Natural killer cell (primary cell): ENCODE results near the gene INAVA. TPM values are rescaled to one million over a fixed set of nuclear protein-coding genes. Genes with fewer than 3 reads are reported as not detected.
A peak's percentile ranks its signal among the peaks of the same experiment; 100 is the strongest.
"Not testable (repeated sequence)": the region's sequence is repeated elsewhere in the genome, so short reads cannot be mapped to it uniquely, and the experiment has no call there.

ENCODE experiments used
- ATAC-seq, 3 donors: fragments of 150-1000 bp in 2 of 3; fragments of 200-7000 bp in 1 of 3; cut with Tn5 transposase; 1 replicate in 1 of 3; 2 replicates in 2 of 3; pipeline ENCODE4 v1.10.0; 2021; ENCODE audit warnings: mild to moderate bottlenecking in 2 of 3, moderate library complexity in 2 of 3
- DNase-seq, 2 donors: peaks; one replicate each; pipeline versions ENCODE4 v3.0.0 to v3.0.0-alpha.2; 2013 to 2021; ENCODE audit warnings: mixed read lengths in 1 of 2
- H3K27ac ChIP-seq: one replicate; pipeline ENCODE4 v1.5.1; 2013; ENCODE audit warnings: mild to moderate bottlenecking, low read length
- H3K27me3 ChIP-seq: one replicate; pipeline ENCODE4 v1.6.1; 2013; ENCODE audit warnings: low read length; ENCODE audit not compliant: control insufficient read depth, insufficient read depth
- H3K36me3 ChIP-seq: one replicate; pipeline ENCODE4 v1.6.1; 2013; ENCODE audit warnings: low read length; ENCODE audit not compliant: control insufficient read depth, insufficient read depth
- H3K4me1 ChIP-seq: one replicate; pipeline ENCODE4 v1.6.1; 2013; ENCODE audit warnings: low read length; ENCODE audit not compliant: control insufficient read depth, insufficient read depth
- H3K4me3 ChIP-seq: one replicate; pipeline ENCODE4 v1.5.1; 2013; ENCODE audit warnings: low read length
- H3K9me3 ChIP-seq: one replicate; pipeline ENCODE4 v1.6.1; 2013; ENCODE audit warnings: low read length; ENCODE audit not compliant: control insufficient read depth, insufficient read depth
- H3K27ac Mint-ChIP-seq, 2 donors: one replicate each; pipeline ENCODE4 v1.8.0; 2022; ENCODE audit warnings: mild to moderate bottlenecking in 2 of 2, mixed read lengths in 2 of 2, moderate library complexity in 1 of 2
- H3K27me3 Mint-ChIP-seq, 2 donors: one replicate each; pipeline ENCODE4 v1.8.0; 2022; ENCODE audit warnings: low read depth in 2 of 2, mixed read lengths in 2 of 2
- H3K36me3 Mint-ChIP-seq: one replicate; pipeline ENCODE4 v1.8.0; 2022; ENCODE audit warnings: mixed read lengths
- H3K4me1 Mint-ChIP-seq, 2 donors: one replicate each; pipeline ENCODE4 v1.8.0; 2022; ENCODE audit warnings: mixed read lengths in 2 of 2
- H3K4me3 Mint-ChIP-seq: one replicate; pipeline ENCODE4 v1.8.0; 2022; ENCODE audit warnings: mild to moderate bottlenecking, moderate library complexity, mixed read lengths
- H3K9me3 Mint-ChIP-seq, 2 donors: one replicate each; pipeline ENCODE4 v1.8.0; 2022; ENCODE audit warnings: mixed read lengths in 2 of 2
- CTCF ChIP-seq: fragments of 200-600 bp; IDR thresholded peaks from one replicate; pipeline ENCODE4 v1.8.0; 2022; ENCODE audit warnings: antibody characterized with exemption
- WGBS: methylation state at CpG from one replicate; pipeline ENCODE4 v1.1.7; 2013; ENCODE audit warnings: missing lambda C conversion rate; ENCODE audit not compliant: insufficient coverage; 5-methylcytosine and 5-hydroxymethylcytosine counted together
- intact Hi-C: fragments of 100-400 bp; cut with micrococcal nuclease; formaldehyde crosslinking; loops from one replicate; pipeline ENCODE4 v1.14.2; 2022
- total RNA-seq, 4 donors: library from RNA; stranded (reverse); fragments of 120-200 nt in 1 of 4; gene quantifications; one replicate each; pipeline versions ENCODE4 v1.2.3 to v1.2.4, GENCODE V29; 2013 to 2022

Gene INAVA
- total RNA-seq, 3 donors from 2014 or later (not counting 1 experiment from before 2014, with no cell fraction given), result 0.13 to 0.18 TPM; not detected in 1

GRCh38 chr1:200960948-200961340 lies 66.2 kb downstream of the INAVA start:
- H3K27me3 Mint-ChIP-seq, result no peaks in the 10 kb centered on the region
- intact Hi-C loops, result no loop called here

GRCh38 chr1:200962151-200962550 lies 67.5 kb downstream of the INAVA start:
- 96% methylated on average over 11 of the region's 11 CpGs for WGBS
- ATAC-seq, H3K9me3 ChIP-seq, H3K27ac ChIP-seq, H3K4me3 Mint-ChIP-seq, H3K27me3 ChIP-seq, H3K4me1 ChIP-seq, H3K9me3 Mint-ChIP-seq, H3K4me1 Mint-ChIP-seq, DNase-seq, H3K36me3 ChIP-seq, H3K36me3 Mint-ChIP-seq, H3K4me3 ChIP-seq, intact Hi-C loops, H3K27me3 Mint-ChIP-seq, H3K27ac Mint-ChIP-seq: not testable (repeated sequence)

More at GRCh38 chr1:200960948-200961340, 66.2 kb downstream of the INAVA start:
- Histone ChIP-seq H3K9me3 (no peaks in the 10 kb centered on the region), H3K27me3 (no peaks in the 10 kb centered on the region), H3K4me1 (no peaks in the 10 kb centered on the region), H3K27ac (no peak overlapping the region), H3K4me3 (no peak overlapping the region), H3K36me3 (no peaks in the 10 kb centered on the region)
- Mint-ChIP-seq H3K27ac (no peak overlapping the region), H3K9me3 (no peaks in the 10 kb centered on the region), H3K36me3 (no peaks in the 10 kb centered on the region), H3K4me3 (no peak overlapping the region), H3K4me1 (peaks cover 0 to 4% of the 10 kb centered on the region in 2 donors)
- no peak for TF ChIP-seq CTCF
- DNase-seq (no peak), ATAC-seq (no peak)
- WGBS, result 72% methylated on average over 3 of the region's 4 CpGs

GRCh38 chr1:200962631-200963030 lies 67.9 kb downstream of the INAVA start:
- 99% methylated on average over 4 of the region's 4 CpGs for WGBS
- Mint-ChIP-seq H3K9me3 (no peaks in the 10 kb centered on the region), H3K4me3 (no peak overlapping the region), H3K4me1 (peaks cover 0 to 4% of the 10 kb centered on the region in 2 donors), H3K36me3 (no peaks in the 10 kb centered on the region), H3K27me3 (no peaks in the 10 kb centered on the region), H3K27ac (no peak overlapping the region)
- DNase-seq (no peak), ATAC-seq (no peak)
- no peaks in the 10 kb centered on the region for H3K9me3 ChIP-seq
- H3K4me3 ChIP-seq, result no peak overlapping the region
- no peak for TF ChIP-seq CTCF
- H3K27ac ChIP-seq, result no peak overlapping the region
- H3K36me3 ChIP-seq, result no peaks in the 10 kb centered on the region
- intact Hi-C loops, result no loop called here
- H3K27me3 ChIP-seq, result no peaks in the 10 kb centered on the region
- no peaks in the 10 kb centered on the region for H3K4me1 ChIP-seq

- Mint-ChIP-seq H3K4me1 (peaks cover 0 to 4% of the 10 kb centered on the region in 2 donors), H3K4me3 (no peak overlapping the region), H3K9me3 (no peaks in the 10 kb centered on the region), H3K27me3 (no peaks in the 10 kb centered on the region), H3K27ac (peak overlapping the region in 1 of 2 donors; percentile 69), H3K36me3 (no peaks in the 10 kb centered on the region)
- no peak for ATAC-seq
- intact Hi-C loops, result no loop called here
- no peak for DNase-seq
- H3K4me3 ChIP-seq, result no peak overlapping the region
- H3K27me3 ChIP-seq, result no peaks in the 10 kb centered on the region
- no peaks in the 10 kb centered on the region for H3K9me3 ChIP-seq
- no peaks in the 10 kb centered on the region for H3K4me1 ChIP-seq
- no peaks in the 10 kb centered on the region for H3K36me3 ChIP-seq
- WGBS, result 81% methylated on average over 2 of the region's 2 CpGs
- no peak overlapping the region for H3K27ac ChIP-seq
- TF ChIP-seq CTCF, result no peak
Measured at GRCh38 chr1:200963076-200963475, 68.4 kb downstream of the INAVA start.

GRCh38 chr1:200963888-200964287 lies 69.2 kb downstream of the INAVA start:
- H3K4me3 ChIP-seq, result not testable (repeated sequence)
- 95% methylated on average over 9 of the region's 11 CpGs for WGBS

More at GRCh38 chr1:200963888-200964287, 69.2 kb downstream of the INAVA start:
- intact Hi-C loops, H3K4me1 ChIP-seq, H3K9me3 ChIP-seq, H3K4me1 Mint-ChIP-seq, DNase-seq, H3K27ac ChIP-seq, H3K9me3 Mint-ChIP-seq, ATAC-seq, H3K27me3 Mint-ChIP-seq, H3K36me3 ChIP-seq, H3K36me3 Mint-ChIP-seq, H3K27me3 ChIP-seq, H3K4me3 Mint-ChIP-seq: not testable (repeated sequence)
- peak overlapping the region in 1 of 2 donors; percentile 69 for H3K27ac Mint-ChIP-seq
